AG09309 (cell line): ENCODE measurements around the gene SLC22A7.
"Not testable (repeated sequence)": the region's sequence is repeated elsewhere in the genome, so short reads cannot be mapped to it uniquely, and the experiment has no call there.

Source experiments
- DNase-seq: peaks from one replicate; pipeline ENCODE4 v3.0.0-alpha.2; 2010; ENCODE audit warnings: low read depth
- H3K4me3 ChIP-seq: 2 replicates; pipeline ENCODE4 v1.5.1; 2011; ENCODE audit warnings: mild to moderate bottlenecking, low read depth, low read length, moderate library complexity; ENCODE audit not compliant: control insufficient read depth
- TF ChIP-seq, protein P1 (sequence below): IDR thresholded peaks from 2 replicates; pipeline ENCODE4 v1.5.1; 2011; ENCODE audit warnings: mild to moderate bottlenecking, low read depth, low read length, inconsistent platforms; ENCODE audit not compliant: insufficient read depth, control insufficient read depth; ENCODE audit errors: missing control alignments

SLC22A7 gene

DNA sequence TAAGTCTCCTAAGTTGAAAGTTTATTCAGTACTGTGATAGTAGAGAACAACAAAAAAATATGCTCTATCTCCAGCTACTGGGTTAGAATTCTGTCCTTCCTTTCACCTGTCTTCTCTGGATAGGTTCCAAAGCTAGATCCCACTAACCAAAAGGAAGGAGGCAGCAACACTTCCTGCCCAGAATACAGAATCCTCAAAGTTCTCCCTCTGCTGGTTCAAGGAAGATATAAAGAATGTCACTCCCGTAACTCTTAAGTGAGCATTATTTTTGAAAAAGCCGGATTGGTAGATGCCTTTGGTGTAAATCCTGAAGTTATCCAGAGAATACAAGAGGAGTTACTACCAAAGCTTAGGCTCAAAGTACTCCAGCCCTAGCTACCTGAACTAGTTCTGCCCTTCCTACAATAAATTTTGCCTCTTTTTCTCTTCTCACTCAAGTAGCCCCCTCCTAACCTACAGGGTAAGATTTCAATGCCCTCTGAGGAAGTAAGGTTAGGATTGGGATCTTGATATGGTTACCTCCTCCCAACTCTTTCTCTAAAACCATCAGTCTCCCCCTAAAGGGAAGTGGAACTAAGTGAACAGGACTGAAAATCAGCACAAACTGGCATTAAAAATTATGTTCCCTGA, 36.5 kb downstream of the SLC22A7 start:
- TF ChIP-seq, protein P1, sequence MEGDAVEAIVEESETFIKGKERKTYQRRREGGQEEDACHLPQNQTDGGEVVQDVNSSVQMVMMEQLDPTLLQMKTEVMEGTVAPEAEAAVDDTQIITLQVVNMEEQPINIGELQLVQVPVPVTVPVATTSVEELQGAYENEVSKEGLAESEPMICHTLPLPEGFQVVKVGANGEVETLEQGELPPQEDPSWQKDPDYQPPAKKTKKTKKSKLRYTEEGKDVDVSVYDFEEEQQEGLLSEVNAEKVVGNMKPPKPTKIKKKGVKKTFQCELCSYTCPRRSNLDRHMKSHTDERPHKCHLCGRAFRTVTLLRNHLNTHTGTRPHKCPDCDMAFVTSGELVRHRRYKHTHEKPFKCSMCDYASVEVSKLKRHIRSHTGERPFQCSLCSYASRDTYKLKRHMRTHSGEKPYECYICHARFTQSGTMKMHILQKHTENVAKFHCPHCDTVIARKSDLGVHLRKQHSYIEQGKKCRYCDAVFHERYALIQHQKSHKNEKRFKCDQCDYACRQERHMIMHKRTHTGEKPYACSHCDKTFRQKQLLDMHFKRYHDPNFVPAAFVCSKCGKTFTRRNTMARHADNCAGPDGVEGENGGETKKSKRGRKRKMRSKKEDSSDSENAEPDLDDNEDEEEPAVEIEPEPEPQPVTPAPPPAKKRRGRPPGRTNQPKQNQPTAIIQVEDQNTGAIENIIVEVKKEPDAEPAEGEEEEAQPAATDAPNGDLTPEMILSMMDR: peak; percentile 59
- H3K4me3 ChIP-seq: no peak overlapping the region
- DNase-seq: peak; percentile 17

DNA sequence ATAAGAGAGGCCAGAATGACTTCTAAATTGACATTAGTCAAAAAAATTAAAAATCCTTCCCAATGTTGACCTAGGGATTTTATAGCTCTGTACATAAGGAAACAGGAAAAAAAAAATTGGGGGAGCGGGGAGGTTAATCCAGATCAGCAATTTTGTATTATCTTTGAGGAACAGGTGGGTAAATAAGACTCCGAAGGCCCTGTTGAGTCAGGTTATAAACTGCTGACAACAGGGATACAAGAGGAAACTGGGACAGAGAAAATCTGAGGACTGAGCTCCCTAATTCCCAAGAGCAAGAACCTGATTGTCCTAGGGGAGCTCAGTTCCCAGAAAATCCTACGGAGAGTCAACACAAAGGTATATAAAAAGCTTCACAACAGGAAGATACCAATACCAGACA, 37.4 kb downstream of the SLC22A7 start:
- TF ChIP-seq, protein P1: no peak
- no peak overlapping the region for H3K4me3 ChIP-seq
- DNase-seq: no peak

DNA sequence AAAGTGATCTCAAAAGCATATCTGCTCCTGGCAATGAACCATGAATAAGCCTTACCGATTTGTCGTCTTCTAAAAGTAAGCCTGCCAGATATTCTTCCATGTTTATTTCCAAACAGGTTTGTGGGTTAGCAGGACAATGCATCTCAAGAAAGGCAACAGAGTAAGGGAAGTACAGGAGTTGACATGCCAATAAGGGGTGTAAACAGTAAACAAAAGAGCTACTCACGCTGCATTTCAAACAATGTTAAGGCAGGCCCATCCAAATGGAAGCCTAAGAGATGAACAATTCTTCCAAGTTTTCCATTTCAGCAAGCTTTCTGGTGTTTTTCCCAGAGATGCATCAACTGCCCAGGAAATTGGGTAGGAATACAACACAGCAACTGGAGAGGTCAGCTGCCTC, 38.3 kb downstream of the SLC22A7 start:
- DNase-seq: no peak
- no peak overlapping the region for H3K4me3 ChIP-seq
- TF ChIP-seq, protein P1: no peak

DNA sequence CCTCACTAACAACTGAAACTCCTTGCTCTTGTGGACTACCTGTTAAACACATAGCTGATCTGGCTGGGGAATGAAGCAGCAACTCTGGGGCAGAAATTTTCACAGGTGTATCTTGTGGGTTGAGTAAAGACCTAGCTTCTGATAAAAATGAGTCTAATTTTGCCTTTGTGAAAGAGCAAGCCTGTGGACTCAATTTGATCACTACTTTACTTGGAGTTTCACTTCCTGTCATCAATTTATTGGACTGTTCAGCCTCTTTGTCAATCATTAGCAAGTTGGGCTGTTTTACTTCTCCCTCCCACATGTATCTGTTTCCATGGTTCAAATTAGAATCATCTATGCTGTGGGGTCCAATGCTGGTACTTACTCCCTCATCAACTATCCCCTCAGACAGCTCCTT, 40.2 kb downstream of the SLC22A7 start:
- H3K4me3 ChIP-seq: no peak overlapping the region
- DNase-seq: no peak
- TF ChIP-seq, protein P1: no peak

DNA sequence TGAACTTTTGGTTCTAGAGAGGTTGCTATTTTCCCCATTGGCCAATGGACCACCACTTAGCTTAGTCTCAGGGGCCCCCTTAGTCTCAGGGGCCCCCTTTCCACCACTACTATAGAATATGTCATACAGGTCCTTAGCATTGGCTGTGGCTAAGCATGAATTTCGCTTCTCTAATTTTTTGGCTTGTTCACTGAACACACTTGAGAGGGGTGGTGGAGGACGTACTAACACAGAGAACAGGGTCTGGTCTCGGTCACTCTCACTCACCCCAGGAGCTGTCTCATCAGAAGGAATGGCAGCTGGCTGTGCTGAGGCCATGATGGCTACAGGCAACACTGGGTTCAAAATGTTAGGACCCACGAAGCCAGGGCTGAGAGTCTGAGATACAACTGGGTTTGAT, 41.1 kb downstream of the SLC22A7 start:
- DNase-seq: no peak
- H3K4me3 ChIP-seq: no peak overlapping the region
- TF ChIP-seq, protein P1: no peak

DNA sequence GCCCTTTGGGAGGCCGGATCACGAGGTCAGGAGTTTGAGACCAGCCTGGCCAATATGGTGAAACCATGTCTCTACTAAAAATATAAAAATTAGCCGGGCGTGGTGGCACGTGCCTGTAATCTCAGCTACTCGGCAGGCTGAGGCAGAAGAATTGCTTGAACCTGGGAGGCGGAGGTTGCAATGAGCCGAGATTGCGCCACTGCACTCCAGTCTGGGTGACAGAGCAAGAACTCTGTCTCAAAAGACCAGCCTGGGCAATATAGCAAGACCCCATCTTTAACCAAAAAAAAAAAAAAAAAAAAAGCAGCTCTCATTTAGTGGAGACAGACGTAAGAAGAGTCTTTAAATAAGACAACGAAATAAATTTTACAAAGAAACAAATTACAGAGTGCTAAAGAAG, 48.2 kb downstream of the SLC22A7 start:
- DNase-seq: not testable (repeated sequence)

DNA sequence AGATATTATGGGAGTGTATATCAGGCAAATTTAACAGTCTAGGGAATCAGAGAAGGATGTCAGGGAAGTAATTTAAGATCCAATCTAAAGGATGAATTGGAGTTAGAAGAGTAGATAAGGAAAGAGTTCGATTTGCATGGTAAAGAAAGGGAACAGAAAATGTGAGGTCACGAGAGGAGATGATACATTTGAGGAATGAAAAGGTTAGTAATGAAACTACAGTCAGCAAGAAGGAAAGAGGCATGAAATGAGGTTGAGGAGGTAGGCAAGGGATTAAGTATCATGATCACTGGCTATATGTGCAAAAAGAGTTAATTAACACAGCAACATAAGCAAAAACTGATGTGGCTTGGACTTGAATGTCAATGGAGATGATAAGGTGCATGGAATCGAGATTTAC, 49.0 kb downstream of the SLC22A7 start:
- TF ChIP-seq, protein P1: no peak
- H3K4me3 ChIP-seq: no peak overlapping the region
- no peak for DNase-seq

More for the DNA sequence above, 48.2 kb downstream of the SLC22A7 start:
- H3K4me3 ChIP-seq: not testable (repeated sequence)
